PC-9 (cell line): Measurements from ENCODE around the gene ST6GALNAC3. TPM values are rescaled to one million over a fixed set of nuclear protein-coding genes. Genes with fewer than 3 reads are reported as not detected.

Source experiments
- BruUV-seq: library from RNA; stranded (reverse); fragments of 400-500 nt; replicated peaks from 2 replicates; lab custom pipeline; 2021; lab: Mats Ljungman, UMichigan
- CTCF ChIA-PET: fragments of 300-600 bp; sonication (Branson Sonifier 250); formaldehyde crosslinking; loops from one replicate; lab custom pipeline; 2022; ENCODE audit warnings: antibody characterized with exemption; lab: Charles Lee
- POLR2A ChIA-PET: fragments of 300-600 bp; sonication (Branson Sonifier 250); formaldehyde crosslinking; loops from one replicate; lab custom pipeline; 2022; ENCODE audit warnings: antibody characterized with exemption; ENCODE audit not compliant: unreplicated experiment; lab: Charles Lee
- DNase-seq, 2 experiments: peaks; one replicate each; pipeline versions ENCODE4 v3.0.0 to v3.0.0-alpha.2; 2015 to 2022; ENCODE audit warnings: mixed read lengths in 1 of 2
- H2AFZ ChIP-seq: fragments of 200-600 bp; sonication (generic); 2 replicates; pipeline ENCODE4 v1.8.1; 2017; ENCODE audit warnings: antibody characterized with exemption
- H3F3A ChIP-seq: fragments of 200-600 bp; sonication (generic); 2 replicates; pipeline ENCODE4 v1.8.1; 2017; ENCODE audit warnings: antibody characterized with exemption, mild to moderate bottlenecking, low read depth; ENCODE audit not compliant: insufficient read depth
- H3K27ac ChIP-seq: fragments of 200-600 bp; sonication (generic); 2 replicates; pipeline ENCODE4 v1.6.1; 2016; ENCODE audit warnings: mixed run types
- H3K27me3 ChIP-seq: fragments of 200-600 bp; sonication (generic); 2 replicates; pipeline ENCODE4 v1.6.1; 2016; ENCODE audit warnings: low read depth, mixed run types; ENCODE audit not compliant: insufficient read depth
- H3K36me3 ChIP-seq: fragments of 200-600 bp; sonication (generic); 2 replicates; pipeline ENCODE4 v1.6.1; 2016; ENCODE audit warnings: low read depth, mixed run types
- H3K4me1 ChIP-seq: fragments of 200-600 bp; sonication (generic); replicated peaks from 2 replicates; pipeline ENCODE4 v1.6.1; 2016; ENCODE audit warnings: mixed run types; ENCODE audit not compliant: insufficient read depth
- H3K4me2 ChIP-seq: fragments of 200-600 bp; sonication (generic); 2 replicates; pipeline ENCODE4 v1.6.1; 2017; ENCODE audit warnings: mixed run types
- H3K4me3 ChIP-seq: fragments of 200-600 bp; sonication (generic); 2 replicates; pipeline ENCODE4 v1.6.1; 2016; ENCODE audit warnings: mixed run types
- H3K79me2 ChIP-seq: fragments of 200-600 bp; sonication (generic); 2 replicates; pipeline ENCODE4 v1.6.1; 2017; ENCODE audit warnings: low read depth, mixed run types
- H3K9me2 ChIP-seq: fragments of 200-600 bp; sonication (generic); 2 replicates; pipeline ENCODE4 v1.8.1; 2017; ENCODE audit warnings: mild to moderate bottlenecking; ENCODE audit not compliant: insufficient read depth
- H3K9me3 ChIP-seq: fragments of 200-600 bp; sonication (generic); 2 replicates; pipeline ENCODE4 v1.8.1; 2016; ENCODE audit warnings: low read depth; ENCODE audit not compliant: insufficient read depth
- H4K20me1 ChIP-seq: fragments of 200-600 bp; sonication (generic); 2 replicates; pipeline ENCODE4 v1.8.1; 2017; ENCODE audit not compliant: insufficient read depth
- CTCF ChIP-seq: fragments of 200-600 bp; sonication (generic); conservative IDR thresholded peaks from 2 replicates; pipeline ENCODE4 v1.6.1; 2017; ENCODE audit warnings: mixed run types, antibody characterized with exemption, mild to moderate bottlenecking, moderate library complexity
- EZH2 ChIP-seq: fragments of 200-600 bp; sonication (generic); IDR thresholded peaks from 2 replicates; pipeline ENCODE4 v1.8.0; 2017; ENCODE audit warnings: antibody characterized with exemption, low read depth
- intact Hi-C: fragments of 100-400 bp; cut with micrococcal nuclease; formaldehyde crosslinking; loops from one replicate; pipeline ENCODE4 v1.10.0; 2022; ENCODE audit not compliant: unreplicated experiment
- total RNA-seq: library from RNA; stranded (reverse); gene quantifications from 2 replicates; pipeline ENCODE4 v1.2.3, GENCODE V29; 2021

ST6GALNAC3 gene
- total RNA-seq, 1 experiment from 2014 or later, result 0.04 TPM

GRCh38 chr1:76252431-76252830, 177.9 kb downstream of the ST6GALNAC3 start:
- Histone ChIP-seq H3K9me2 (no peaks in the 10 kb centered on the region), H3K27ac (no peak overlapping the region), H3F3A (no peaks in the 10 kb centered on the region), H3K4me2 (no peak overlapping the region), H3K4me3 (no peak overlapping the region), H4K20me1 (no peaks in the 10 kb centered on the region), H3K4me1 (no peaks in the 10 kb centered on the region), H3K27me3 (no peaks in the 10 kb centered on the region), H2AFZ (no peak overlapping the region), H3K9me3 (no peaks in the 10 kb centered on the region), H3K79me2 (no peaks in the 10 kb centered on the region), H3K36me3 (no peaks in the 10 kb centered on the region)
- no peak for DNase-seq
- ChIA-PET CTCF (no interaction called here), POLR2A (no interaction called here)
- no peak for TF ChIP-seq EZH2
- intact Hi-C loops, result no loop called here
- BruUV-seq, result no TSS peak

GRCh38 chr1:76254104-76255030, 179.8 kb downstream of the ST6GALNAC3 start:
- Histone ChIP-seq H3K9me3 (no peaks in the 10 kb centered on the region), H3K27me3 (no peaks in the 10 kb centered on the region), H4K20me1 (no peaks in the 10 kb centered on the region), H3K79me2 (no peaks in the 10 kb centered on the region), H3K9me2 (no peaks in the 10 kb centered on the region), H3F3A (no peaks in the 10 kb centered on the region), H3K4me2 (no peak overlapping the region), H3K4me1 (no peaks in the 10 kb centered on the region), H2AFZ (no peak overlapping the region), H3K27ac (no peak overlapping the region), H3K4me3 (no peak overlapping the region), H3K36me3 (no peaks in the 10 kb centered on the region)
- CTCF ChIA-PET, result no interaction called here
- POLR2A ChIA-PET, result no interaction called here
- no peak for TF ChIP-seq EZH2
- no peak for TF ChIP-seq CTCF
- BruUV-seq, result no TSS peak
- intact Hi-C loops, result no loop called here
- DNase-seq, result no peak

GRCh38 chr1:76256289-76257223, 182.0 kb downstream of the ST6GALNAC3 start:
- Histone ChIP-seq H3K9me2 (no peaks in the 10 kb centered on the region), H3F3A (no peaks in the 10 kb centered on the region), H3K79me2 (no peaks in the 10 kb centered on the region), H3K27me3 (no peaks in the 10 kb centered on the region), H3K4me1 (no peaks in the 10 kb centered on the region), H3K4me2 (no peak overlapping the region), H2AFZ (no peak overlapping the region), H3K27ac (no peak overlapping the region), H4K20me1 (no peaks in the 10 kb centered on the region), H3K4me3 (no peak overlapping the region), H3K36me3 (no peaks in the 10 kb centered on the region), H3K9me3 (no peaks in the 10 kb centered on the region)
- BruUV-seq, result no TSS peak
- ChIA-PET POLR2A (no interaction called here), CTCF (no interaction called here)
- no peak for DNase-seq
- intact Hi-C loops, result no loop called here
- TF ChIP-seq CTCF (no peak), EZH2 (no peak)
